HepG2 (cell line): ENCODE data around the gene AK6. TPM values are rescaled to one million over a fixed set of nuclear protein-coding genes. Genes with fewer than 3 reads are reported as not detected.
A peak's percentile ranks its signal among the peaks of the same experiment; 100 is the strongest.

Experiments
- BCLAF1 ChIP-seq: fragments of 450-650 bp; IDR thresholded peaks from 2 replicates; pipeline ENCODE4 v1.6.1; 2017; ENCODE audit warnings: mild to moderate bottlenecking
- GABPA ChIP-seq, 2 experiments: IDR thresholded peaks; 2 replicates each; pipeline ENCODE4 v1.6.1; 2011 to 2016; ENCODE audit warnings: low read depth in 2 of 2, low read length in 1 of 2, missing biosample characterization in 1 of 2, missing genetic modification characterization in 1 of 2
- MEIS1 ChIP-seq: sonication (generic); formaldehyde crosslinking; IDR thresholded peaks from 2 replicates; pipeline ENCODE4 v1.9.0; 2021; ENCODE audit warnings: mild to moderate bottlenecking, missing genetic modification reagents, moderate library complexity, borderline replicate concordance
- NFRKB ChIP-seq: fragments of 450-650 bp; IDR thresholded peaks from 2 replicates; pipeline ENCODE4 v1.6.1; 2017
- SMAD9 ChIP-seq: sonication (generic); formaldehyde crosslinking; IDR thresholded peaks from 2 replicates; pipeline ENCODE4 v1.5.1; 2020; ENCODE audit warnings: mild to moderate bottlenecking, missing genetic modification reagents
- SMYD3 ChIP-seq: sonication (generic); formaldehyde crosslinking; IDR thresholded peaks from 2 replicates; pipeline ENCODE4 v1.8.1; 2023; ENCODE audit warnings: mild to moderate bottlenecking, missing genetic modification reagents
- SNAI1 ChIP-seq: sonication (generic); formaldehyde crosslinking; IDR thresholded peaks from 2 replicates; pipeline ENCODE4 v1.5.0; 2020; ENCODE audit warnings: mild to moderate bottlenecking, missing genetic modification reagents, borderline replicate concordance
- SUZ12 ChIP-seq: fragments of 150-350 bp; IDR thresholded peaks from 2 replicates; pipeline ENCODE4 v1.6.1; 2014; ENCODE audit warnings: low read depth, low read length
- TRIM24 ChIP-seq: sonication (generic); formaldehyde crosslinking; IDR thresholded peaks from 2 replicates; pipeline ENCODE4 v1.8.0; 2022; ENCODE audit warnings: mild to moderate bottlenecking, missing genetic modification reagents
- YEATS2 ChIP-seq: sonication (generic); formaldehyde crosslinking; IDR thresholded peaks from 2 replicates; pipeline ENCODE4 v1.4.0; 2020; ENCODE audit warnings: missing genetic modification reagents, borderline replicate concordance
- ZBTB7A ChIP-seq: sonication (generic); formaldehyde crosslinking; IDR thresholded peaks from 2 replicates; pipeline ENCODE4 v1.8.0; 2022; ENCODE audit warnings: mild to moderate bottlenecking, missing genetic modification reagents
- ZC3H4 ChIP-seq: sonication (generic); formaldehyde crosslinking; IDR thresholded peaks from 2 replicates; pipeline ENCODE4 v1.4.0; 2020; ENCODE audit warnings: missing genetic modification reagents, borderline replicate concordance
- ZNF256 ChIP-seq: sonication (generic); formaldehyde crosslinking; conservative IDR thresholded peaks from 2 replicates; pipeline ENCODE4 v1.4.0; 2020; ENCODE audit warnings: missing genetic modification reagents
- ZNF280D ChIP-seq: sonication (generic); formaldehyde crosslinking; IDR thresholded peaks from 2 replicates; pipeline ENCODE4 v1.5.1; 2020; ENCODE audit warnings: mild to moderate bottlenecking, missing genetic modification reagents
- ZNF7 ChIP-seq: IDR thresholded peaks from 2 replicates; pipeline ENCODE4 v1.6.1; 2016; ENCODE audit warnings: missing biosample characterization, missing genetic modification reagents
- ZNF781 ChIP-seq: sonication (generic); formaldehyde crosslinking; IDR thresholded peaks from 2 replicates; pipeline ENCODE4 v1.5.1; 2020; ENCODE audit warnings: borderline replicate concordance, mild to moderate bottlenecking, missing genetic modification reagents; ENCODE audit errors: not compliant biosample characterization
- ZNF879 ChIP-seq: sonication (generic); formaldehyde crosslinking; IDR thresholded peaks from 2 replicates; pipeline ENCODE4 v1.8.1; 2023; ENCODE audit warnings: missing genetic modification reagents
- polyA plus RNA-seq, 8 experiments: library from polyadenylated mRNA; depleted of rRNA in 3 of 8; stranded (reverse) in 7 of 8; unstranded in 1 of 8; fragments of >200 nt; fragmentation: Illumina TruSeq in 4 of 8; extraction: Trizol in 4 of 8; gene quantifications; 2 replicates each; pipeline versions ENCODE4 v1.2.1 to v1.2.3, GENCODE V29; 2011 to 2016; ENCODE audit warnings: low read depth in 4 of 8, missing spikeins in 1 of 8, mixed read lengths in 1 of 8; ENCODE audit not compliant: insufficient read depth in 1 of 8
- total RNA-seq, 5 experiments: library from RNA; depleted of rRNA; stranded (reverse); fragments of >200 nt; fragmentation: Illumina TruSeq; extraction: Trizol; gene quantifications; 2 replicates each; pipeline ENCODE4 v1.2.3, GENCODE V29; 2016; ENCODE audit warnings: low read depth in 1 of 5

Gene AK6
- total and polyA plus RNA-seq, 2 of the 13 experiments (the other 11 are each of a cell fraction or from before 2014, with no cell fraction given) = 31.1 to 77.2 TPM

- TF ChIP-seq ZNF280D (no peak), MEIS1 (CRISPR knock-in tag) (peak; percentile 64), GABPA (IDR thresholded peaks at IDR 0.05; ENCODE audit: low read depth, low read length) (no peak), GABPA (CRISPR knock-in tag; IDR thresholded peaks at IDR 0.05; ENCODE audit: low read depth) (peak; percentile 9; the same call in 1 of the 2 replicates), SMAD9 (no peak), ZNF7 (no peak), ZBTB7A (CRISPR knock-in tag) (no peak), NFRKB (no peak), BCLAF1 (no peak), ZNF879 (CRISPR knock-in tag) (0 out of 2 replicates have a peak, but pooled peaks have one; percentile 32), ZNF781 (CRISPR knock-in tag) (no peak), SMYD3 (0 out of 2 replicates have a peak, but pooled peaks have one; percentile 16), ZNF256 (CRISPR knock-in tag) (no peak), SNAI1 (no peak), TRIM24 (CRISPR knock-in tag) (no peak), ZC3H4 (CRISPR knock-in tag) (no peak), SUZ12 (no peak), YEATS2 (0 out of 2 replicates have a peak, but pooled peaks have one; percentile 48)
Measured at GRCh38 chr5:69414885-69415583, 45.7 kb upstream of the AK6 start, which contains the start of gene MARVELD2 (continued).
